SK-N-SH (cell line): Measurements from ENCODE around the gene WDR33. TPM values are rescaled to one million over a fixed set of nuclear protein-coding genes. Genes with fewer than 3 reads are reported as not detected.

ENCODE experiments used
- CTCF ChIA-PET: fragments of 300-600, 350-600 bp; formaldehyde crosslinking; extraction: SDS; loops from one replicate; lab custom pipeline; 2021; lab: Yijun Ruan, JAX
- POLR2A ChIA-PET: fragments of 350-600 bp; sonication (Branson Sonifier 250); formaldehyde crosslinking; extraction: SDS; loops from one replicate; lab custom pipeline; 2020; ENCODE audit warnings: antibody characterized with exemption, inconsistent platforms; lab: Yijun Ruan, JAX
- DNase-seq: peaks from one replicate; pipeline ENCODE4 v3.0.0; 2012
- H2AFZ ChIP-seq: fragments of 200-600 bp; sonication (generic); 2 replicates; pipeline ENCODE4 v1.8.1; 2016; ENCODE audit warnings: antibody characterized with exemption, mild to moderate bottlenecking, low read depth
- H3F3A ChIP-seq: fragments of 200-600 bp; sonication (generic); replicated peaks from 2 replicates; pipeline ENCODE3; 2016; ENCODE audit warnings: antibody characterized with exemption, mild to moderate bottlenecking; ENCODE audit not compliant: insufficient read depth
- H3K27ac ChIP-seq, 2 experiments: fragments of 200-500 bp in 1 of 2; fragments of 200-600 bp in 1 of 2; sonication (Bioruptor generic) in 1 of 2; sonication (generic), shearing (Covaris generic) in 1 of 2; 2 replicates each; pipeline versions ENCODE4 v1.5.1 to v1.6.1; 2014 to 2016; ENCODE audit warnings: low read depth in 2 of 2, inconsistent platforms in 1 of 2, low read length in 1 of 2, mild to moderate bottlenecking in 1 of 2, mixed read lengths in 1 of 2
- H3K27me3 ChIP-seq: fragments of 200-600 bp; sonication (generic), shearing (Covaris generic); 2 replicates; pipeline ENCODE4 v1.6.1; 2016; ENCODE audit warnings: mixed run types; ENCODE audit not compliant: insufficient read depth
- H3K36me3 ChIP-seq, 2 experiments: fragments of 200-500 bp in 1 of 2; fragments of 200-600 bp in 1 of 2; sonication (Bioruptor generic) in 1 of 2; sonication (generic) in 1 of 2; replicated peaks in 1 of 2; 2 replicates each; pipeline versions ENCODE3 to v1.5.1; 2014 to 2016; ENCODE audit warnings: low read length in 1 of 2, mild to moderate bottlenecking in 1 of 2; ENCODE audit not compliant: insufficient read depth in 2 of 2, control insufficient read depth in 1 of 2
- H3K4me1 ChIP-seq, 2 experiments: fragments of 200-500 bp in 1 of 2; fragments of 200-600 bp in 1 of 2; sonication (Bioruptor generic) in 1 of 2; sonication (generic), shearing (Covaris generic) in 1 of 2; 2 replicates each; pipeline versions ENCODE4 v1.5.1 to v1.6.1; 2014 to 2016; ENCODE audit warnings: low read depth in 1 of 2, low read length in 1 of 2, mixed run types in 1 of 2; ENCODE audit not compliant: insufficient read depth in 2 of 2, control insufficient read depth in 1 of 2
- H3K4me2 ChIP-seq: fragments of 200-600 bp; sonication (generic), shearing (Covaris generic); 2 replicates; pipeline ENCODE4 v1.6.1; 2017; ENCODE audit warnings: mixed run types
- H3K4me3 ChIP-seq, 2 experiments: fragments of 200-500 bp in 1 of 2; fragments of 200-600 bp in 1 of 2; sonication (Bioruptor generic) in 1 of 2; sonication (generic), shearing (Covaris generic) in 1 of 2; 2 replicates each; pipeline versions ENCODE4 v1.5.1 to v1.8.1; 2014 to 2016; ENCODE audit warnings: low read depth in 2 of 2, inconsistent platforms in 1 of 2, low read length in 1 of 2, mild to moderate bottlenecking in 1 of 2, mixed read lengths in 1 of 2, moderate library complexity in 1 of 2
- H3K79me2 ChIP-seq: fragments of 200-600 bp; sonication (generic); 2 replicates; pipeline ENCODE4 v1.8.1; 2017; ENCODE audit warnings: mild to moderate bottlenecking; ENCODE audit not compliant: insufficient read depth
- H3K9ac ChIP-seq: fragments of 200-600 bp; sonication (generic); 2 replicates; pipeline ENCODE4 v1.6.1; 2017; ENCODE audit warnings: mixed run types
- H3K9me2 ChIP-seq: fragments of 200-600 bp; sonication (generic); 2 replicates; pipeline ENCODE4 v1.6.1; 2017; ENCODE audit warnings: mixed run types
- H3K9me3 ChIP-seq: fragments of 200-600 bp; sonication (generic); 2 replicates; pipeline ENCODE4 v1.6.1; 2017; ENCODE audit warnings: mixed run types, mild to moderate bottlenecking, moderate library complexity
- H4K20me1 ChIP-seq: fragments of 200-600 bp; sonication (generic); 2 replicates; pipeline ENCODE4 v1.6.1; 2017; ENCODE audit warnings: mild to moderate bottlenecking, mixed run types; ENCODE audit not compliant: insufficient read depth
- CHD2 ChIP-seq: fragments of 150-350 bp; IDR thresholded peaks from 2 replicates; pipeline ENCODE4 v1.6.1; 2018; ENCODE audit warnings: low read length; ENCODE audit not compliant: partially characterized antibody
- ELF1 ChIP-seq: IDR thresholded peaks from 2 replicates; pipeline ENCODE4 v1.4.0; 2012
- EP300 ChIP-seq, 2 experiments: IDR thresholded peaks; 2 replicates each; pipeline versions ENCODE4 v1.4.0 to v1.6.1; 2012; ENCODE audit warnings: borderline replicate concordance in 1 of 2, low read depth in 1 of 2, low read length in 1 of 2
- GABPA ChIP-seq: IDR thresholded peaks from 2 replicates; pipeline ENCODE4 v1.4.0; 2012; ENCODE audit warnings: low read depth, mild to moderate bottlenecking
- NFIC ChIP-seq: IDR thresholded peaks from 2 replicates; pipeline ENCODE4 v1.4.0; 2012; ENCODE audit warnings: borderline replicate concordance
- NRF1 ChIP-seq: IDR thresholded peaks from 2 replicates; pipeline ENCODE4 v1.6.1; 2012; ENCODE audit warnings: low read depth, mild to moderate bottlenecking, low read length
- RCOR1 ChIP-seq: fragments of 150-350 bp; IDR thresholded peaks from 2 replicates; pipeline ENCODE4 v1.6.1; 2017; ENCODE audit warnings: antibody characterized with exemption, low read length
- SIN3A ChIP-seq: IDR thresholded peaks from 2 replicates; pipeline ENCODE4 v1.6.1; 2012; ENCODE audit warnings: low read depth, mild to moderate bottlenecking, low read length, moderate library complexity, borderline replicate concordance
- TEAD4 ChIP-seq: IDR thresholded peaks from 2 replicates; pipeline ENCODE4 v1.4.0; 2012; ENCODE audit warnings: mild to moderate bottlenecking, borderline replicate concordance; ENCODE audit not compliant: insufficient read depth
- WGBS: methylation state at CpG from one replicate; pipeline ENCODE4 v1.1.6; 2017; ENCODE audit warnings: low lambda C conversion rate; 5-methylcytosine and 5-hydroxymethylcytosine counted together
- polyA plus RNA-seq, 3 experiments: library from polyadenylated mRNA; depleted of rRNA; stranded (reverse); fragments of >200 nt; gene quantifications; 2 replicates each; pipeline ENCODE4 v1.2.3, GENCODE V29; 2012
- TF ChIP-seq, protein P1 (sequence below): IDR thresholded peaks from 2 replicates; pipeline ENCODE4 v1.6.1; 2012; ENCODE audit warnings: mild to moderate bottlenecking, low read depth, low read length, moderate library complexity

The WDR33 gene
- polyA plus RNA-seq, 1 of the 3 experiments (the other 2 are of a cell fraction) = 12.4 TPM

DNA sequence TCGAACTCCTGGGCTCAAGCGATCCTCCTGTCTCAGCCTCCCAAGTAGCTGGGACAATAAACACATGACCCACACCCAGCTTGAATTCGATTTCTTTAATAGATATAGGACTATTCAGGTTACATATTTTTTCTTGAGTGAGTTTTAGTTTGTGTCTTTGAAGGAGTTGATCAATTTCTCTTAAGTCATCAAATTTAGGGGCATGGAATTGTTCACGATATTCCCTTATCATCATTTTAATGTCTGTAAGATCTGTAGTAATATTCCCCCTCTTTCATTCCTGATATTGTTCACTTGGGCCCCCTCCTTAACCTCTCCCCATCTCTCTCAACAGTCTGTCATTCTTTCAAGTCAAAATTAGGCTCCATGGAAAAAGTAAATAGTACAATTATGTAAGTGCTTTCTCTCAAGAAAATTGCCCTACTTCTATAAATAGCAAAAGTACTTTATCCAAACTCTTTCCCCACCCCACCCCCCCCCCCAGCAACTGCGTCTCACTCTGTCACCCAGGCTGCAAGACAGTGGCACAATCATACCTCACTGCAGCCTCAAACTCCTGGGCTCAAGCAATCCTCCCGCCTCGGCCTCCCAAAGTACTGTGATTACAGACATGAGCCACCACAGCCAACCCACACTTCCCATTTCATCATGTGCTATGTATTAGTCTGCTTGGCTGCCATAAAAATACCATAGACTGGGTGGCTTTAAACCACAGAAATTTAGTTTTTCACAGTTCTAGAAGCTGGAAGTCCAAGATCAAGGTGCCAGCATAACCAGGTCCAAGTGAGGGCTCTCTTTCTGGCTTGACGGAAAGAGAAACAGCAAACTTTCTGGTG, 20.1 kb downstream of the WDR33 start:
- Histone ChIP-seq H2AFZ (no peak overlapping the region), H4K20me1 (peaks cover 50% of the 10 kb centered on the region), H3K36me3 (no peaks in the 10 kb centered on the region), H3K4me2 (no peak overlapping the region), H3K27ac (no peak overlapping the region), H3F3A (no peaks in the 10 kb centered on the region), H3K4me3 (no peak overlapping the region), H3K9ac (no peak overlapping the region), H3K9me3 (no peaks in the 10 kb centered on the region), H3K27me3 (no peaks in the 10 kb centered on the region), H3K79me2 (peaks cover 67% of the 10 kb centered on the region), H3K9me2 (no peaks in the 10 kb centered on the region), H3K4me1 (no peaks in the 10 kb centered on the region)
- no peak for DNase-seq
- no peak for TF ChIP-seq GABPA
- no peak for TF ChIP-seq CHD2
- TF ChIP-seq RCOR1 = no peak
- TF ChIP-seq ELF1 = no peak
- no peak for TF ChIP-seq EP300 (IDR thresholded peaks at IDR 0.05; ENCODE audit: borderline replicate concordance in 1 of 2, low read depth in 1 of 2, low read length in 1 of 2)
- ChIA-PET POLR2A (no interaction called here), CTCF (no interaction called here)
- 96% methylated on average over 8 of the region's 8 CpGs for WGBS

DNA sequence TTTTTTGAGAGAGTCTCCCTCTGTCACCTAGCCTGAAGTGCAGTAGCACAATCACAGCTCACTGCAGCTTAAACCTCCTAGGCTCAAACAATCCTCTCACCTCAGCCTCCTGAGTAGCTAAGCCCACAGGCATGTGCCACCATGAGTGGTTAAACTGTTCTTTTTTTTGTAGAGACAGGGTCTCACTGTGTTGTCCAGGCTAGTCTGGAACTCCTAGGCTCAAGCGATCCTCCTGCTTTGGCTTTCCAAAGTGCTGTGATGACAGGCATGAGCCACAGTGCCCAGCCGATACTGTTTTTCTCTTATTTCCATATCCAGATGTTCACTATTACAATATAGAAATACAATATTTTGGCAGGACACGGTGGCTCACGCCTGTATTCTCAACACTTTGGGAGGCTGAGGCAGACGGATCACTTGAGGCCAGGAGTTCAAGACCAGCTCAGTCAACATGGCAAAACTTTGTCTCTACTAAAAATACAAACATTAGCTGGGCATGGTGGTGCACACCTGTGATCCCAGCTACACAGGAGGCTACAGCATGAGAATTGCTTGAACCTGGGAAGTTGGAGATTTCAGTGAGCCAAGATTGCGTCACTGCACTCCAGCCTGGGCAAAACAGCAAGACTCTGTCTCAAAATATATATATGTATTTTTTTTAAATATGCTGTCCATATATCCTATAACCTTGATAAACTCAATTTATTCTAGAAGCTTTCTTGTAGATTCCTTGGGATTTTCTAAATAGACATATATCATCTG, 24.7 kb downstream of the WDR33 start:
- no peaks in the 10 kb centered on the region for H3F3A ChIP-seq
- H2AFZ ChIP-seq = no peak overlapping the region
- H3K4me1 ChIP-seq = peaks cover 0 to 6% of the 10 kb centered on the region in 2 experiments; a peak in 2 of 4 replicates
- DNase-seq = no peak
- 96% methylated on average over 6 of the region's 6 CpGs for WGBS
- no peak overlapping the region for H3K4me2 ChIP-seq
- no peaks in the 10 kb centered on the region for H3K27me3 ChIP-seq
- peaks cover 31% of the 10 kb centered on the region for H4K20me1 ChIP-seq
- peaks cover 0 to 5% of the 10 kb centered on the region in 2 experiments for H3K36me3 ChIP-seq
- H3K27ac ChIP-seq = no peak overlapping the region; a peak in 1 of 4 replicates
- H3K9me2 ChIP-seq = no peaks in the 10 kb centered on the region
- CTCF ChIA-PET = no interaction called here
- H3K4me3 ChIP-seq = no peak overlapping the region
- H3K79me2 ChIP-seq = peaks cover 66% of the 10 kb centered on the region
- POLR2A ChIA-PET = no interaction called here
- no peak for TF ChIP-seq NFIC
- TF ChIP-seq NRF1 = no peak
- no peak for TF ChIP-seq TEAD4
- TF ChIP-seq, protein P1, sequence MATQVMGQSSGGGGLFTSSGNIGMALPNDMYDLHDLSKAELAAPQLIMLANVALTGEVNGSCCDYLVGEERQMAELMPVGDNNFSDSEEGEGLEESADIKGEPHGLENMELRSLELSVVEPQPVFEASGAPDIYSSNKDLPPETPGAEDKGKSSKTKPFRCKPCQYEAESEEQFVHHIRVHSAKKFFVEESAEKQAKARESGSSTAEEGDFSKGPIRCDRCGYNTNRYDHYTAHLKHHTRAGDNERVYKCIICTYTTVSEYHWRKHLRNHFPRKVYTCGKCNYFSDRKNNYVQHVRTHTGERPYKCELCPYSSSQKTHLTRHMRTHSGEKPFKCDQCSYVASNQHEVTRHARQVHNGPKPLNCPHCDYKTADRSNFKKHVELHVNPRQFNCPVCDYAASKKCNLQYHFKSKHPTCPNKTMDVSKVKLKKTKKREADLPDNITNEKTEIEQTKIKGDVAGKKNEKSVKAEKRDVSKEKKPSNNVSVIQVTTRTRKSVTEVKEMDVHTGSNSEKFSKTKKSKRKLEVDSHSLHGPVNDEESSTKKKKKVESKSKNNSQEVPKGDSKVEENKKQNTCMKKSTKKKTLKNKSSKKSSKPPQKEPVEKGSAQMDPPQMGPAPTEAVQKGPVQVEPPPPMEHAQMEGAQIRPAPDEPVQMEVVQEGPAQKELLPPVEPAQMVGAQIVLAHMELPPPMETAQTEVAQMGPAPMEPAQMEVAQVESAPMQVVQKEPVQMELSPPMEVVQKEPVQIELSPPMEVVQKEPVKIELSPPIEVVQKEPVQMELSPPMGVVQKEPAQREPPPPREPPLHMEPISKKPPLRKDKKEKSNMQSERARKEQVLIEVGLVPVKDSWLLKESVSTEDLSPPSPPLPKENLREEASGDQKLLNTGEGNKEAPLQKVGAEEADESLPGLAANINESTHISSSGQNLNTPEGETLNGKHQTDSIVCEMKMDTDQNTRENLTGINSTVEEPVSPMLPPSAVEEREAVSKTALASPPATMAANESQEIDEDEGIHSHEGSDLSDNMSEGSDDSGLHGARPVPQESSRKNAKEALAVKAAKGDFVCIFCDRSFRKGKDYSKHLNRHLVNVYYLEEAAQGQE = no peak
- TF ChIP-seq SIN3A = no peak
- no peaks in the 10 kb centered on the region for H3K9me3 ChIP-seq
- no peak overlapping the region for H3K9ac ChIP-seq
